Ureter (tissue), 1 donor: ENCODE results near the gene TRIM44. TPM values are rescaled to one million over a fixed set of nuclear protein-coding genes. Genes with fewer than 3 reads are reported as not detected.
"Not testable (repeated sequence)": the region's sequence is repeated elsewhere in the genome, so short reads cannot be mapped to it uniquely, and the experiment has no call there.

Experiments used
- DNase-seq: peaks from one replicate; pipeline ENCODE4 v3.0.0-alpha.2; 2020; ENCODE audit warnings: low spot score
- total RNA-seq: library from RNA; stranded (reverse); gene quantifications from one replicate; pipeline ENCODE4 v1.2.4, GENCODE V29; 2023
- donor health status: DM: yes; HTN: yes; CAD: no.

The TRIM44 gene
- total RNA-seq, 1 donor from 2014 or later = 93.6 TPM

DNA sequence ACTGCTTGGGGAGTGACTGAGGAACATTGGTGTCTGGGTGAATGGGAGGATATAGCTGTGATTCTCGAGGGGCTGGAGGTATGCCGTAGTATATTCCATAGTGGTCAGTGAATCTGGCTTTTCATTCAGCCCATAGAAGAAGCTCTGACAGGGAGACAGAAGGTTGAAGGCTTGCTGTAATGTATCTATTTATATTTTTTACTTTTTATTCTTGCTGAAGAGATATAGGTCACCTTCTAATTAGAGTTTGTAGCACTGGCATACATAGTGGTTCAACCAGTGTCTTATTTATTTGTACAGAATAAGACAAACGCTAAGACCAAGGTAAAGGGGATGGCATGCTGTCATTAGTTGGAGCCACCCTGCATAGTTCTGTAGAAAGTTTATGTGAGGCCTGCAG, 10.0 kb downstream of the TRIM44 start:
- no peak for DNase-seq

DNA sequence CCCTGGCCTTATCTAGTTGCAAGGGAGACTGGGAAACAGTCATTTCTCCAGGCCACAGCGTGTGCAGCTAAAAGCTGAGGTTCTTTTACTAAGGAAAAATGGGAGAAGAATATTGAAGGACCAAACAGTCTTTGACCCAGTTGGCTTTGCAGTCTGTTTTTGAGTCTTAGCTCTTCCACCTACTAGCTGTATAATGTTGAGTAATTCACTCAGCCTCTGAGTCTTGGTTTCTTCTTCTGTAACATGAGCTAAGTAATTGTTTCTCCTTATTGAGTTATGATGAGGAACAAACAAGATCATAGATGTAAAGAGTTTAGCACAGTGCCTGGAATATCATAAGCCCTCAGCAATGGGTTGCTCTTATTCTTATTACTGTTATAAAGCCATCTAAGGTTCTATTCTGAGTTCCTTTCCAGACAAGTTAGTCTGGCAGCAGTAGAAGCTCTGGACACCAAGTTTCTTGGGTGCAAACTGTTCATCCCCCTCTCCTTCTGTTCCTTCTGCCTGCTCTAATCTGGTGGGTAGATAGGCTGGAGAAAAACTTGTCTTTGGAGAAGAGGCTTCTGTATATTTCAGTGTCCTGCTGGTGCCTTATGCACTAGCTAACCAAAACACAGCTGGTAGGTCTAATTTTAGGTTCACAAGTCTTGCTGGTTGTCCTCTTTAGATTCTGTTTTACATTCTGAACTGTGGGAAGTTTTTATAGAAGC, 13.5 kb downstream of the TRIM44 start:
- DNase-seq = no peak

DNA sequence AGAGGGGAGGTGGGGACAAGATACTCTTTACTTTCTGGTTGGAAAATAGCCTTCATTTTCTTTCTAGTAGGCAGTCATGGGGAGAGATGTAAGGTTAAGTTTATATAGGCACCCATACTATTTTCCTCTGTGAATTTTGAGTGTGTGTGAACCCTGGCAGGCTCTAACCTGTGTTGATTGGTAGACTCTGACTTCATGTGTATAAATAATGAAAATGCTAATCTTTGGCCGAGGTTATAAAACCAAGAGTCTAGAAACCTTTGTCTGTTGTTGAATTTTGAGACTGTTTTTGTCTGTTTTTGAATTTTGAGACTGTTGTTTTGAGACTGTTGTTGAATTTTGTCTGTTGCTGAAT, 14.0 kb downstream of the TRIM44 start:
- DNase-seq = no peak

DNA sequence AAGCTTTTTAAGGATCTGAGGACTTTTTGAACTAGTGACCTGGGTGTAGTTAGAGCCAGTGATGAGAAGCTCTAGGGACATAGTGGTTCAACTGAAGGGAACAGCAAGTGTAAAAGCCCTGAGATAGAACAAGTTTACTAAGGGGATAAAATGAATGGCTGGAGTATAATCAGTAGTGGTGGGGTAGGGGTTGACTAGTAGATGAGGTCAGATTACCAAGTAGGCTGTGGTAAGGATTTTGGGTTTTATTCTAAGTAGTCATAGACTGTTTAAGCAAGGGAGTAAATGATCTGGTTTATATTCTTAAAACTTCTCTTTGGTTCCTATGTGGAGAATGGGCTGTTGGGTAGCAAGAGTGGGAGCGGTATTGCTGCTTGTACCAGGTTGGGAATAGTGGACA, 15.3 kb downstream of the TRIM44 start:
- no peak for DNase-seq

DNA sequence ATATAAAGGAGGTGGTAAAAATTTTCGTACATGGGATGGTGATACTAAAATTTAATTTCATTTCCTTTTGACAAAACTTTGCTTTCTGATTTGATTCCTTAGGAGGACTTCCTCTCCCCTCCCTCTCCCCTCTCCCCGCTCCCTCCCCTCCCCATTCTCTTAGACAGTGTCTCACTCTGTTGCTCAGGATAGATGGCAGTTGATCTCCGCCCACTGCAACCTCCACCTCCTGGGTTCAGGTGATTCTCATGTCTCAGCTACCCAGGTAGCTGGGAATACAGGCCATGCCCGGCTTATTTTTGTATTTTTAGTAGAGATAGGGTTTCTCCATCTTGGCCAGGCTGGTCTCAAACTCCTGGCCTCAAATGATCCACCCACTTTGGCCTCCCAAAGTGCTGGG, 15.9 kb downstream of the TRIM44 start:
- no peak for DNase-seq

DNA sequence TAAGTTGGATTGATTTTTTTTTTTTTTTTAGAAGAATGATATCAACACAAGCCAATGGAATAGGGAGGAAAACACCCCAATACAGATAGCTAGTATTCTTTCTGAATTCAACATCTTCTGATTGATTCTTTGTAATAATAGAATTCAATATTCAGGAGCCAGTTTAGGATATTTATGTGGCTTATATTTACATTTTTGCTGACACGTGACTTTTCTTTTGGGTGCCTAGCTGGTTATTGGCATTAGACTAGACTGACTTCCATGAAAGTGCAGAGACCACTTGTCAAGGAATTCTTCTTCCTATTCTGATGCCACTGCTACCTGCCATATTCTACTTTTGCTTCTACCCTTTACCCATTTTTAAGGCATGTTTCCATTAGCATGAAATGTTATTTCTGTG, 16.4 kb downstream of the TRIM44 start:
- DNase-seq = no peak

DNA sequence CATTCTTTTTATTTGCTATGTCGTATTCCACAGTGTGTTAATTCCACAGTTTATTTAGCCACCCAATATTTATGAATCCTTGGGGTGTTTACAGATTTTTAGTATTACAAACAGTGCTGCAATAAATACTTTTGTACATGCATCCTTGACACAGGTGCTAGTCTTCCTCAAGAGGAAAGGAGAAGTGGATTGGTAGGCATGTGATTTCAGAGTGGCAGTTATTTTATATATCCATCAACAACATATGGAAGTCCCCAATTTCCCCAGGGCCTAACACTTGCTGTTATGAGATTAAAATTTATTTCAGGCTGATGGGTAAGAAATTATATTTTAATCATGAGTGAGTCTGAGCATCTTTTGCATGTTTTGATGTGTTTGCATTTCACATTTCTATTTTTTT, 17.9 kb downstream of the TRIM44 start:
- no peak for DNase-seq

DNA sequence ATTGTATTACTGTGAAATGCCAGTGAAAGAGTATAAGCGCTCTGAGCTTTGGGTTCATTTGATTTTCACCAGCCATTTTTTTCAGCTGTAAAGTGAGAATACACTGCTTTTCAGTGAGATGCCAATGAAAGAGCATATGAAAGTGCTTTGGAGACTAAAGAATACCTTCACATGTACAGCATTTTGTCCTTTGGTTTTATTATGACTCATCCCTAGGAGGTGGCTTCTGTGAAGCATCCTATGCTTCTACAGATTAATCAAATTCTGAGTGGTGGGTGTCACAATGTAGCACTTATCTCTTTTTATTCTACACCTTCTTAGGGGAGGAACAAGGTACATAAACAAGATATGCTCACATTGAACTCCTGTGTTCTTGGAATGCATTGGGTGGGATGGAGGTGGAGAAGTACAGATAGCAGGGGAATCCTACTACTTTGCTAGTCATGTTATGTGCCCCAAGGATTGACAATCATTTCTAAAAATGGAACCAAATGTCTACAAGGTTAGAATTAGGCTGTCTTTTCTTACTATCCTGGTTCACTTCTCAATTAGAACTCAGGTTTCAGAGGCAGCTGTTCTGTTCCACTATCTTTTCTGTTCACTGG, 18.7 kb downstream of the TRIM44 start:
- DNase-seq = no peak

DNA sequence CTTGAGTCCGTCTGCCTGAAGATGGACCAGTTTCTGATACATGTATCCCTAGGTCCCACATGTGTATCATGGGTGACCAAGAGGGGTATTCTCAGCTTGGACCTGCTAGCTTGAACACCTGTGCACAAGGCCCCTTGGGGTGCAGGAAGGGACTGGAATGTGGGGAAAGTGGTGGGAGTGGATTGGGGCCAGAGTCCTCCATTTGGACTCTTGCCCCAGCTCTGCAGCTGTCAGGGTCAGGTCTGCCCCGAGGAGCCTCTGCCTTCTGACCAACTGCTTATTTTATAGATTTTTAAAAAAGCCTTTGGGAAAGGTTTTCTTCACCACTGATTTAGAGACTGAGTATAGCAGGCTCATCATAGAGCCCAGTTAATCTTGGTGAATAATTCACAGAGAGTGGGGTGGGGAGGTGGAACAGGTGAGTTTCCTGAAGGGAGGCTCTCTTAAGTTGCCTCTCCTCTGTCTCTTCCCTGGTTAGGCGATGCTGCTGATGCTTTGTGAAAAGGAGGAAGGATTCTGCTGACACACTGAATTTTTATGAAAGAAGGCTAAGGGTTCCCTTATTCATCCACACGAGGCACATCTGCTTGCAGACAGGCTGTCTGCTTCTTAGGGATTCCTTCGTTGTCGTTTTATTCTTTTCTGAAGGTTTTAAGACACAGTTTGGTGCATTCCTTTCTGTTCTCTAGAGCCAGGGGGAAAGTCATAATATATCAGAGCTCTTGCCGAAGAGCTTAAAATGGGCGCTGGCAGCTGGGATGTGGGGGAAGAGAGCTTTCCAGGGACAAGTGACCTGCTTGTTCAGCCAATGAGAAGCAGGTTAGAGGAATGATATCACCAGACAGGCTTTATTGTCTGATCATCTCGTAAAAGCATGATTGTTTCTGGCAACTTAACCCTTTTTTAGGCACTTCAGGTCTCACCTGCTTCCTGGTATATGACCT, 19.9 kb downstream of the TRIM44 start:
- no peak for DNase-seq

DNA sequence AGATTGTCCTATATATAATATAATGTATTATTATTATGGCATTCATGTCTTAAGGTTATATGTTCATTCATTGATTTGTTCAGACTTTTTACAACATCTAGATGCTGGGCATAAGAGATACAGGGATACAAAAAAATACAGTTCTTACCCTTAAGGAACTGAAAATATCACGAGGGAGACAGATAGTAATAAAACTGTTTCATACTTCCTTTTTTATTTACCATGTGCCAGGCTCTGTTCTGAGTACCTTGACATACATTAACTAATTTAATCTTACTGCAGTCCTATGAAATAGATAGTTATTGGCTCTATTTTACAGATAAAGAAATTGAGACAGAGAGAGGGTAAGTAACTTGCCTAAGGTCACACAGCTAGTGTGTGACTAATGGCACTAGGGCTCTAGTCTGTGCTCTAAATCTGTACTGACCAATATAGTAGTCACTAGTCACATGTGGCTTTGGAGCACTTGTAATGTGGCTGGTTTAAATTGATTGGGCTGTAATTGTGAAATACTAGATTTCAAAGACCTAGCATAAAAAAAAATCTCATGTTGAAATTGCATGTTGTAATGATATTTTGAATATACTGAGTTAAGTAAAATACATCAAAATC, 21.3 kb downstream of the TRIM44 start:
- no peak for DNase-seq

DNA sequence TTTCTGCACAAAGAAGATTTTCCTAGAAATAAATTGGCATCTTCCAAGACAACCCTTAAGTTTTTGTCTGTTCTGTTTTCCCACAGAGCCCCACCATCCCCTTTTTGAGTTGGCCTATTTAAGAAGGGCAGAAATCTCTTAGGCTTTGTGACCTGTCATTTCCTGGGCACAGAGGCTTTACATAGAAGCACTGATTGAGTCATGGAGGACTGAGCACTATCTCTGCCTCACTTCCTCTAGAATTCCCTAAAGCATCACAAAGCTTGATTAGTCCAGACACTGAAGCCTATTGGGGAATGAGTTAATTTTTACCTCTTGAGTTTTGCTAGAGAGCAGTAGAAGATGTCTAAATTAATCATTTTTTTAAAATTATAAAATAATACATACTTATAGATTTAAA, 25.4 kb downstream of the TRIM44 start:
- no peak for DNase-seq

DNA sequence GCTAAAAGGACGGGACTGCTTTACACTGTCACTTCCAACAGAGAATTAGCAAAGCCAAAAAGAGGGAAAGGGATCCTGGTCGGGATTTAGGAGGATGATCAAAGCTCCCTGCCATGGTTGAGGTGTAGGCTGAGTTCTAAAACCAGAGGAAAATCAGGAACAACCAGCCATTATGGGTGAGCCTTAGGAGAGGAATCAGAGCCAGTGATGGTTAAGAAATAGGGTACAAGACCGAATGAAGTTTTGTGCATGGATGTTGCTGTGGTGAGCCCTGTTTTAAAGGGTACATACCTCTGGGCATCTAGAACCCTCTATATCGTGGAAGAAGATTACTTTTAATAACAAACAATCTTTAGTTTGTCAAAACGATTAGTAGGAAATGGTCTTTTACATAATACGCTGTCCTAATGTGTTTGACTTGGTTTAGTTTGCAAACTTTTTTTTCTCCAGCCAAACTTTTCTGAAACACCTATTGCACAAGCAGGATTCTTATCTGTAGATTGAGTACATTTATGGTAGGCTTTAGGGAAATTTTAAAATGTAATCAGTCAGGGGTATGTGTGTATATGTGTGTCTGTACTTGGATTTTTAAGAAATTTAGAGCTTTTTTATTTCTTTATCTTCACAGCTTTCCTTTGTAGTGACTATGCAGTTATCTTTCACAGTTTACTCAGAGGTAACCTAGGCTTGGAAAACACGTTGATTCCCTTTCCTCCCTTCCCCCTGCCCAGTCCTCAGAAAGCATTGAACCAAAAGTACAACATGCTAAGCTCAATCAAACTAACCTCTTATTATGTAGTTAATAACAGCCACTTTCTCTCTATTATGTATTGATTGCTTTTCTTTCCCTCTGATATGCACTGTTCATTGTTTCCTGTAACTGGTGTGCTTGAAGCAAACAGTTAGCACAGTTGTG, 26.8 kb downstream of the TRIM44 start:
- no peak for DNase-seq

DNA sequence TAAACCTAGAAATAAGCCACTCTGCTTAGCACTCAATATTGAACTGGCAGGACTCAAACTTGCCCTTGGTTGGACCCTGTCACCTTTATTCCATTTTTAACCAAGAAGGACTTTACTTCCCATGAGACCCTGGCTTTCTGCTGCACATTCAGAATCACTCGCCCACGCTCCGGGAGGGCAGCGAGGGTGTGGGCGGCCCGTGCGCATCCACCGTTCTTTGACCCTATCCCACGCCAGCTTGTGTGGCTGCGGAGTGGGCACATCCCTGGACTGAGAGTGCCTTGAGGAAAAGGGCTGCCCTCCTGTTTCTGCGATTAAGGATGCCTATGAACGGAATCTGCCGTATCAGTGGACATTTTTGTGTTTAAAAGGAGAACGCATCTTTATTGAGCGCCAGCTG, 39.6 kb downstream of the TRIM44 start:
- DNase-seq = no peak

DNA sequence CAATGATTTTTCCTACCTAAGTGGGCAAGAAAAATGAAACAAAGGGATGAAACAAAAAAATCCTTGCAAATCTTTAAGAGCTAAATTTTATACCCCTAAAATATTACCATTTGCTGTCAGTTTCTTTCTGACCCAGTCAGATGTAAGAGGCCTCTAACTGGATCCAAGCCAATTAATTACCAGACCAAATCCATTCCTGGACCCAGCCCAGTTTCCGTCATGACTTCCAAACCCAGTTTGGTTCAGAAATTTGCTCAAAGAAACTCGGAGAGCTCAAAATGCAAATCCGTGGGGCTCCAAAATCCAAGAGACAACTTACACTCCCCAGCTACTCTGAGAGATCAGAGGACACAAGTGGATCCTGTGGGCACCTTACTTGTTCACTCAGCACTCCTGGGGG, 46.8 kb downstream of the TRIM44 start:
- no peak for DNase-seq

DNA sequence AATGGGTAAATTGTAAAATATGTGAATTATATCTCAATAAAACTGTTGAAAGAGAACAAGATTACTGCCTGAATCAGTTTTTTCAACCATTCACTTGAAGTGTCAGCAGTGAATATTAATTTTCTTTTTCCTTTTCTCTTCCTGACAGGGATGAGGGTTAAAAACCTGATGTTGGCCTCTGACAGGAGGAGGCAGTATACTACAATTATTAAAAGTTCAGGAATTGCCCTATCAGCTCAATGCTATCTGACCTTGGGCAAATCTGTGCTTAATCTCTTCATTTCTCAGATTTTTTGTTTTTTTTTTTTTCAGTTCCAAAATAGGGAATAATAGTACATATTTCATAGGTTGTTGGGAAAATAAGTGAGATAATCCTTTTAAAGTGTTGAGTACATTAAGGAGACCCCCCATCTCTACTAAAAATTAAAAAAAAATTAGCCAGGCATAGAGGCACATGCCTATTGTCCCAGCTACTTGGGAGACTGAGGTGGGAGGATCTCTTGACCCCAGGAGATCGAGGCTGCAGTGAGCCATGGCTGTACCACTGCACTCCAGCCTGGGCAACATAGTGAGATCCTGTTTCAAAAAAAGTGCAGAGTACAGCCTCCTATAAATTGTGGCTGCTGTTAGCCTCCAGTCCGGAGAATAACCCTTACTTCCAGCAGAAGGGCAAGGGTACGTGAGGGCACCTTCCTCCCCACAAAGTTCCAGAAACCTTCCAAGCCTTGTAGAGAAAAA, 48.8 kb downstream of the TRIM44 start:
- DNase-seq = no peak

DNA sequence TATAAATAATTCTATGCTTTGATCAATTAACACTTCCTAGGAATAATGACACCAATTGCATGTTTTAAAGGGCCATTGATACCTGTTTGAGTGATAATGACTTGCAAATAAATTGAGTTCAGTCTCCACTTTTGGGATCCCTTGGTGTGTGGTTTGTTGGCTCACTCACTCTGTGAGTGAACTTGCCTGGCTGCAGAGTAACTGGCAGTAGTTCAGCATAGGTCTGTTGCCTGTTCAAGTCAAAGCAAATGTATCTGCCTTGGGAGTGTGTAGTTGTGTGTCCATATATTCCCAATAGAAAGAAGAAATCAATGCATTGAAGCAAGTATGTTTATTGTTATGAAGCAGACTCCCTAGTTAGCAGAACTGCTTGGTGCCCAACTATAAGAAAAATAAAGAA, 49.3 kb downstream of the TRIM44 start:
- DNase-seq = no peak

DNA sequence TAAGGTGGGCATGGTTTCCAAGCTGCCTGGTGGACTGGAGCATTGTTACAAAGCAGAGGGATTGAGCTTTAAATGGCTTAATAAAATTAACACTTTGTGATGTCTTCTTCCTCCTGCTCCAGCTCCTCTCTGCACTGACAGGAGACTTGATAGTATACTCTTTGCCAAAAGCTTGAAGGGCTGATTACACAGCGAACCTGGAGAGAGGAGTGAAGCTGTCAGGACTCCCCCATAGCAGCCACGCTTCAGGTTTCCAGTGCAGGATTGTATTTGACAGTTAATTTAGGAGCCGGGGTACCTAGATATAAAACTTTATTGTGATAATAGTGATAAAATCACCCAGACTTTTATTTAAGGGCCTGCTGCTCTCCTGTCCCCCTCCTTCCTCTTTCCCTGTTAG, 50.0 kb downstream of the TRIM44 start:
- no peak for DNase-seq

DNA sequence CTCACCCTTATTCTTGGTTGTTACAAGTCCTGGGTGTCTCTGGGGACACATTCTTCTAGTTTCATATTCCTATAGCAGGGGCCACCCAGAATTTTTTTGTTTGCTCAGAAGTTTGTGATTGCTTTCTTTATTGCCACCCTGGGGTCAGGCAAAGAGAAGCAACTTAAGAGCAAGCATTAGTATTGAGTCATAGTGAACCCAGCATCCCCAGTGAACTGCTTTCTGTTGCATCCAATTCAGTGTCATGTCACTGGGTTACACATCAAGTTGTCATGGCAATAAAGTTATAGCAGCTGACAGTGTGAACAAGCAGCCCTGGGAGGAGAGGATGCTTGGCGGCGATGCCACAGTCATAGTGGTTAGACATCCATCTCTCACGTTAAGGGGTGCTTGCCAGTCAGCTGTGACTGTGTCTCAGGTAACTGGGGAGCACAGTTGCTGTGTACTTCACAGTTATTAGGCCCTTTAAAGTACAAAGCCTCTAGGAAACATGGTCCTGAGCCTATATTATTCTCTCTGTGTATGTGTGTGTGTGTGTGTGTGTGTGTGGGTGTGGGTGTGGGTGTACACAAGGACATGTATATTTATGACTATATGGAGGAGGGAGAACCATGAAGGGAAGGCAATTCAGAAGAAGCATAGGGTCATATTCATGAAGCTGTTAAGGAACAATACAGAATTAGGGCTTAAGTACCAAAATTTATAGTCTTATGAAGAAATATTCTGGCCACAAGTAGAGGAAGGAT, 52.5 kb downstream of the TRIM44 start:
- no peak for DNase-seq

DNA sequence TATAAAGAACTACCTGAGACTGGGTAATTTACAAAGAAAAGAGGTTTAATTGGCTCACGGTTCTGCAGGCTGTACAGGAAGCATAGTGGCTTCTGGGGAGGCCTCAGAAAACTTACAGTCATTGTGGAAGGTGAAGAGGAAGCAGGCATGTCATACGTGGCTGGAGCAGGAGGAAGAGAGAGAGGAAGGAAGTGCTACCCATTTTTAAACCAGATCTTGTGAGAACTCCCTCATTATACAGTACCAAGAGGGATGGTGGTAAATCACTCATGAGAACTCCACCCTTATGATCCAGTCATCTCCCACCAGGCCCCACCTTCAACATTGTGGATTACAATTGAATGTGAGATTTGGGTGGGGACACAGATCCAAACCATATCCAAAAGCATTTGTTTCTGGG, 53.1 kb downstream of the TRIM44 start:
- DNase-seq = not testable (repeated sequence)

DNA sequence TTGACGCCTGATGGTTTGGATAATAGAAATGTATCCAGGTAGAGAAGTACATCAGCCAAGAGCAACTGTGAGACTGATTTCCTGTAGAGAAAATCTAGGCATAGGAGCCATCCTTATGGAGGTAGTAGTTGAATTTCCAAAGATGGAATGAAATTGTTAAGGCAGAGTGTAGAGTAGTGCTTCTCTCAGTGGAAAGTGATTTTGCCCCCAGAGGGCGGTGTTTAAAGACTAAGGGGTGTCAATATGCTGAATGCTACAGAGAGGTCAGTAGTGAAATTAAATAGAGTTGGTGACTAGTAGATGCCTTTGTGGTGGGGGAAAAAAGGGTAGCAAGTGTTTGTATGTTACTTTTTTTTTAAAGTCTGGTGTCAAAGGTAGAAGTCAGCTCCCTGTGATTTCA, 54.5 kb downstream of the TRIM44 start:
- no peak for DNase-seq
